ENCODE results near the gene RBMS3. TPM values are rescaled to one million over a fixed set of nuclear protein-coding genes. Genes with fewer than 3 reads are reported as not detected.

The RBMS3 gene
- total RNA-seq, 1 donor: 81.1 TPM

- H3K9me3 ChIP-seq (ENCODE audit: low read depth, low read length): no peaks in the 10 kb centered on the region
- H3K4me3 ChIP-seq (ENCODE audit: insufficient read depth, low read length): no peak overlapping the region
Measured at GRCh38 chr3:29436612-29437323, 155.9 kb downstream of the RBMS3 start.

GRCh38 chr3:29438580-29438979 lies 157.7 kb downstream of the RBMS3 start:
- no peak overlapping the region for H2AFZ ChIP-seq (ENCODE audit: low read length)
- H3K27me3 ChIP-seq (ENCODE audit: insufficient read depth, low read length): no peaks in the 10 kb centered on the region
- H3K36me3 ChIP-seq (ENCODE audit: insufficient read depth, low read length): peaks cover 6% of the 10 kb centered on the region
- no peaks in the 10 kb centered on the region for H4K20me1 ChIP-seq (ENCODE audit: insufficient read depth, low read length)
- no peak for DNase-seq (ENCODE audit: insufficient read length, low spot score, missing footprints)
- H3K27ac ChIP-seq (ENCODE audit: low read depth, low read length): peak overlapping the region; percentile 48
- no peak overlapping the region for H3K4me2 ChIP-seq (ENCODE audit: insufficient read depth, low read length)
- no peak overlapping the region for H3K4me3 ChIP-seq (ENCODE audit: insufficient read depth, low read length)
- peaks cover 12% of the 10 kb centered on the region for H3K4me1 ChIP-seq (ENCODE audit: insufficient read depth, low read length)
- no peaks in the 10 kb centered on the region for H3K9me3 ChIP-seq (ENCODE audit: low read depth, low read length)
- peaks cover 21% of the 10 kb centered on the region for H3K79me2 ChIP-seq (ENCODE audit: insufficient read depth, low read length)
- TF ChIP-seq CTCF (IDR thresholded peaks at IDR 0.05; ENCODE audit: extremely low read depth, low read depth, low read length): no peak

More at GRCh38 chr3:29436612-29437323, 155.9 kb downstream of the RBMS3 start:
- H3K36me3 ChIP-seq (ENCODE audit: insufficient read depth, low read length): peaks cover 6% of the 10 kb centered on the region
- H3K27me3 ChIP-seq (ENCODE audit: insufficient read depth, low read length): no peaks in the 10 kb centered on the region
- no peak for DNase-seq (ENCODE audit: insufficient read length, low spot score, missing footprints)
- H3K4me1 ChIP-seq (ENCODE audit: insufficient read depth, low read length): peaks cover 18% of the 10 kb centered on the region
- no peaks in the 10 kb centered on the region for H4K20me1 ChIP-seq (ENCODE audit: insufficient read depth, low read length)
- no peak overlapping the region for H3K4me2 ChIP-seq (ENCODE audit: insufficient read depth, low read length)
- no peak overlapping the region for H2AFZ ChIP-seq (ENCODE audit: low read length)
- peaks cover 36% of the 10 kb centered on the region for H3K79me2 ChIP-seq (ENCODE audit: insufficient read depth, low read length)
- TF ChIP-seq CTCF (IDR thresholded peaks at IDR 0.05; ENCODE audit: extremely low read depth, low read depth, low read length): no peak
- H3K27ac ChIP-seq (ENCODE audit: low read depth, low read length): peak overlapping the region; percentile 21

GRCh38 chr3:29440413-29441305 lies 159.8 kb downstream of the RBMS3 start:
- Histone ChIP-seq H3K27me3 (ENCODE audit: insufficient read depth, low read length) (no peaks in the 10 kb centered on the region), H3K9me3 (ENCODE audit: low read depth, low read length) (no peaks in the 10 kb centered on the region), H3K4me3 (ENCODE audit: insufficient read depth, low read length) (peak overlapping the region; percentile 28), H3K4me2 (ENCODE audit: insufficient read depth, low read length) (no peak overlapping the region), H3K27ac (ENCODE audit: low read depth, low read length) (no peak overlapping the region), H4K20me1 (ENCODE audit: insufficient read depth, low read length) (no peaks in the 10 kb centered on the region), H3K4me1 (ENCODE audit: insufficient read depth, low read length) (peaks cover 12% of the 10 kb centered on the region), H3K79me2 (ENCODE audit: insufficient read depth, low read length) (peaks cover 7% of the 10 kb centered on the region), H3K36me3 (ENCODE audit: insufficient read depth, low read length) (no peaks in the 10 kb centered on the region), H2AFZ (ENCODE audit: low read length) (no peak overlapping the region)
- TF ChIP-seq CTCF (IDR thresholded peaks at IDR 0.05; ENCODE audit: extremely low read depth, low read depth, low read length): no peak
- peak; percentile 58 for DNase-seq (ENCODE audit: insufficient read length, low spot score, missing footprints)

- Histone ChIP-seq H3K4me1 (ENCODE audit: insufficient read depth, low read length) (peaks cover 12% of the 10 kb centered on the region), H3K4me2 (ENCODE audit: insufficient read depth, low read length) (no peak overlapping the region), H3K27me3 (ENCODE audit: insufficient read depth, low read length) (no peaks in the 10 kb centered on the region), H4K20me1 (ENCODE audit: insufficient read depth, low read length) (no peaks in the 10 kb centered on the region), H3K9me3 (ENCODE audit: low read depth, low read length) (no peaks in the 10 kb centered on the region), H3K27ac (ENCODE audit: low read depth, low read length) (no peak overlapping the region), H2AFZ (ENCODE audit: low read length) (no peak overlapping the region), H3K4me3 (ENCODE audit: insufficient read depth, low read length) (no peak overlapping the region), H3K79me2 (ENCODE audit: insufficient read depth, low read length) (peaks cover 7% of the 10 kb centered on the region), H3K36me3 (ENCODE audit: insufficient read depth, low read length) (no peaks in the 10 kb centered on the region)
- DNase-seq (ENCODE audit: insufficient read length, low spot score, missing footprints): no peak
- no peak for TF ChIP-seq CTCF (IDR thresholded peaks at IDR 0.05; ENCODE audit: extremely low read depth, low read depth, low read length)
Measured at GRCh38 chr3:29441422-29441821, 160.6 kb downstream of the RBMS3 start.

Data from osteoblast (primary cell).